GM23338 (cell line): ENCODE data around the gene CTNNA3.

ENCODE experiments used
- CREB1 ChIP-seq: fragments of 250-450 bp; sonication (Bioruptor Pico); IDR thresholded peaks from 2 replicates; pipeline ENCODE4 v1.5.0; 2020; ENCODE audit warnings: low read depth, mild to moderate bottlenecking, moderate library complexity
- EZH2 ChIP-seq: fragments of 200-600 bp; sonication (generic); IDR thresholded peaks from one replicate; pipeline ENCODE4 v1.8.0; 2017; ENCODE audit warnings: antibody characterized with exemption, mild to moderate bottlenecking, low read depth; ENCODE audit not compliant: unreplicated experiment
- EZH2phosphoT487 ChIP-seq: fragments of 200-600 bp; sonication (generic); IDR thresholded peaks from one replicate; pipeline ENCODE4 v1.8.1; 2018; ENCODE audit warnings: antibody characterized with exemption; ENCODE audit not compliant: unreplicated experiment
- JUNB ChIP-seq: IDR thresholded peaks from one replicate; pipeline ENCODE4 v1.6.1; 2016; ENCODE audit warnings: antibody characterized with exemption; ENCODE audit not compliant: unreplicated experiment
- NANOG ChIP-seq: IDR thresholded peaks from 2 replicates; pipeline ENCODE4 v1.6.1; 2016; ENCODE audit warnings: antibody characterized with exemption, borderline replicate concordance
- POLR2AphosphoS5 ChIP-seq: IDR thresholded peaks from 2 replicates; pipeline ENCODE4 v1.6.1; 2016; ENCODE audit warnings: antibody characterized with exemption, low read depth
- STAT1 ChIP-seq: IDR thresholded peaks from one replicate; pipeline ENCODE4 v1.6.1; 2016; ENCODE audit warnings: antibody characterized with exemption; ENCODE audit not compliant: unreplicated experiment
- ZNF331 ChIP-seq: fragments of 250-450 bp; sonication (Bioruptor Pico); IDR thresholded peaks from 2 replicates; pipeline ENCODE4 v1.5.0; 2020; ENCODE audit warnings: low read depth, mild to moderate bottlenecking, moderate library complexity
- TF ChIP-seq, protein P1 (sequence below), 2 experiments: fragments of 200-600 bp in 1 of 2; sonication (generic) in 1 of 2; conservative IDR thresholded peaks; 2 replicates each; pipeline versions ENCODE4 v1.5.1 to v1.6.1; 2016 to 2017; ENCODE audit warnings: antibody characterized with exemption in 2 of 2, low read depth in 2 of 2, mild to moderate bottlenecking in 2 of 2, moderate library complexity in 1 of 2
- TF ChIP-seq, protein P2 (sequence below): IDR thresholded peaks from one replicate; pipeline ENCODE4 v1.6.1; 2018; ENCODE audit warnings: antibody characterized with exemption; ENCODE audit not compliant: unreplicated experiment
- TF ChIP-seq, protein P3 (sequence below): IDR thresholded peaks from 2 replicates; pipeline ENCODE4 v1.6.1; 2016; ENCODE audit warnings: antibody characterized with exemption

DNA sequence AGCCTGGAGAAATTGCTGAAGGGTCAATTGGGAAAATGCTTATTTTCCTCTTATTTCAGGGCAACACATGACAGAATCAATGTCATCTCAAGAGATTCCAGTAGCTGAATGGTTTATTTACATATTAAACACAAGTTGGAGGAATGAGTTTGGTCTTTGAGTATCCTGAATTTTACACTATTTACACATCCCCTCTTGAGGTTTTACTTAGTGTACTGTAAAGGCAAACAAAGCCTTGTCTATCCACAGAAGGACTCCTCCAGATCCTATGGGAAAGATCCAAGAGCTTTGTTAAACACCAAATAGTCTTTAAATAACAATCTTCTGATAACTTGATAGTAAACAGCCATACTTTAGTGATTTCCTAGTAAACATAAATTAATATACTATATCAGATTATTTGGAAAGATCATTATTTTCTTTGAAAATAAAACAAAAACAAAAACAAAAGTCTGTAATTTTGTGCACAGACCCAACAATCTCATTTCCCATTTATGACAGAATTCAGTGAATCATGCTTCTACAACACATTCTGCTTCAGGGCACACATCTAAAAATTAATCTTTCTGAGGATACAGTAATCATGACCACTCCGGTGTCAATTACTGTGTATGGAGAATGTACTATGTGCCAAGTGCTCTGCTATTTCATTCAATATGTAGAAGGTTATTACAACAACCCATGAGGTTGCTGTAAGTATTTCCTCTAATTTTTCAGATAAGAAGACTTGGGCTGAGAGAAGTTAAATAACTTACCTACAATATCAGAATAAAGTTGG, 1345.2 kb downstream of the CTNNA3 start:
- TF ChIP-seq, protein P1, sequence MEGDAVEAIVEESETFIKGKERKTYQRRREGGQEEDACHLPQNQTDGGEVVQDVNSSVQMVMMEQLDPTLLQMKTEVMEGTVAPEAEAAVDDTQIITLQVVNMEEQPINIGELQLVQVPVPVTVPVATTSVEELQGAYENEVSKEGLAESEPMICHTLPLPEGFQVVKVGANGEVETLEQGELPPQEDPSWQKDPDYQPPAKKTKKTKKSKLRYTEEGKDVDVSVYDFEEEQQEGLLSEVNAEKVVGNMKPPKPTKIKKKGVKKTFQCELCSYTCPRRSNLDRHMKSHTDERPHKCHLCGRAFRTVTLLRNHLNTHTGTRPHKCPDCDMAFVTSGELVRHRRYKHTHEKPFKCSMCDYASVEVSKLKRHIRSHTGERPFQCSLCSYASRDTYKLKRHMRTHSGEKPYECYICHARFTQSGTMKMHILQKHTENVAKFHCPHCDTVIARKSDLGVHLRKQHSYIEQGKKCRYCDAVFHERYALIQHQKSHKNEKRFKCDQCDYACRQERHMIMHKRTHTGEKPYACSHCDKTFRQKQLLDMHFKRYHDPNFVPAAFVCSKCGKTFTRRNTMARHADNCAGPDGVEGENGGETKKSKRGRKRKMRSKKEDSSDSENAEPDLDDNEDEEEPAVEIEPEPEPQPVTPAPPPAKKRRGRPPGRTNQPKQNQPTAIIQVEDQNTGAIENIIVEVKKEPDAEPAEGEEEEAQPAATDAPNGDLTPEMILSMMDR (conservative IDR thresholded peaks at IDR 0.05; ENCODE audit: low read depth in 2 of 2), result no peak
- no peak for TF ChIP-seq EZH2
- TF ChIP-seq, protein P2, sequence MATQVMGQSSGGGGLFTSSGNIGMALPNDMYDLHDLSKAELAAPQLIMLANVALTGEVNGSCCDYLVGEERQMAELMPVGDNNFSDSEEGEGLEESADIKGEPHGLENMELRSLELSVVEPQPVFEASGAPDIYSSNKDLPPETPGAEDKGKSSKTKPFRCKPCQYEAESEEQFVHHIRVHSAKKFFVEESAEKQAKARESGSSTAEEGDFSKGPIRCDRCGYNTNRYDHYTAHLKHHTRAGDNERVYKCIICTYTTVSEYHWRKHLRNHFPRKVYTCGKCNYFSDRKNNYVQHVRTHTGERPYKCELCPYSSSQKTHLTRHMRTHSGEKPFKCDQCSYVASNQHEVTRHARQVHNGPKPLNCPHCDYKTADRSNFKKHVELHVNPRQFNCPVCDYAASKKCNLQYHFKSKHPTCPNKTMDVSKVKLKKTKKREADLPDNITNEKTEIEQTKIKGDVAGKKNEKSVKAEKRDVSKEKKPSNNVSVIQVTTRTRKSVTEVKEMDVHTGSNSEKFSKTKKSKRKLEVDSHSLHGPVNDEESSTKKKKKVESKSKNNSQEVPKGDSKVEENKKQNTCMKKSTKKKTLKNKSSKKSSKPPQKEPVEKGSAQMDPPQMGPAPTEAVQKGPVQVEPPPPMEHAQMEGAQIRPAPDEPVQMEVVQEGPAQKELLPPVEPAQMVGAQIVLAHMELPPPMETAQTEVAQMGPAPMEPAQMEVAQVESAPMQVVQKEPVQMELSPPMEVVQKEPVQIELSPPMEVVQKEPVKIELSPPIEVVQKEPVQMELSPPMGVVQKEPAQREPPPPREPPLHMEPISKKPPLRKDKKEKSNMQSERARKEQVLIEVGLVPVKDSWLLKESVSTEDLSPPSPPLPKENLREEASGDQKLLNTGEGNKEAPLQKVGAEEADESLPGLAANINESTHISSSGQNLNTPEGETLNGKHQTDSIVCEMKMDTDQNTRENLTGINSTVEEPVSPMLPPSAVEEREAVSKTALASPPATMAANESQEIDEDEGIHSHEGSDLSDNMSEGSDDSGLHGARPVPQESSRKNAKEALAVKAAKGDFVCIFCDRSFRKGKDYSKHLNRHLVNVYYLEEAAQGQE, result no peak
- no peak for TF ChIP-seq POLR2AphosphoS5
- TF ChIP-seq, protein P3, sequence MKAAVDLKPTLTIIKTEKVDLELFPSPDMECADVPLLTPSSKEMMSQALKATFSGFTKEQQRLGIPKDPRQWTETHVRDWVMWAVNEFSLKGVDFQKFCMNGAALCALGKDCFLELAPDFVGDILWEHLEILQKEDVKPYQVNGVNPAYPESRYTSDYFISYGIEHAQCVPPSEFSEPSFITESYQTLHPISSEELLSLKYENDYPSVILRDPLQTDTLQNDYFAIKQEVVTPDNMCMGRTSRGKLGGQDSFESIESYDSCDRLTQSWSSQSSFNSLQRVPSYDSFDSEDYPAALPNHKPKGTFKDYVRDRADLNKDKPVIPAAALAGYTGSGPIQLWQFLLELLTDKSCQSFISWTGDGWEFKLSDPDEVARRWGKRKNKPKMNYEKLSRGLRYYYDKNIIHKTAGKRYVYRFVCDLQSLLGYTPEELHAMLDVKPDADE, result no peak
- no peak for TF ChIP-seq NANOG
- TF ChIP-seq JUNB, result no peak
- no peak for TF ChIP-seq EZH2phosphoT487
- TF ChIP-seq CREB1 (CRISPR knock-in tag), result no peak
- TF ChIP-seq ZNF331 (CRISPR knock-in tag), result no peak
- TF ChIP-seq STAT1, result no peak
